Activated CD4-positive, alpha-beta T cell treated with anti-CD3 and anti-CD28 coated beads, Interleukin-2, Interleukin-6, amounts not matched to agents 100 ng/mL and 50 ng/mL, durations not matched to agents 16 hours and 8 hours (primary cell): ENCODE results near the gene PRDX3.

Experiments used
- DNase-seq: peaks from one replicate; pipeline ENCODE4 v3.0.0-alpha.2; 2020

The PRDX3 gene

GRCh38 chr10:119178372-119179119 is at the start of gene PRDX3:
PRDX3 (minus strand) TSS chr10:119178812; CDS start chr10:119178790, 22 bp downstream.
- peak; percentile 96 for DNase-seq

GRCh38 chr10:119227825-119228224 is 49.2 kb upstream of the PRDX3 start:
- DNase-seq: no peak

- DNase-seq: no peak
These were observed 46.6 kb upstream of the PRDX3 start for GRCh38 chr10:119225083-119225658.

- no peak for DNase-seq
These were observed 44.4 kb upstream of the PRDX3 start for GRCh38 chr10:119222966-119223386.

GRCh38 chr10:119222537-119222936 is 43.9 kb upstream of the PRDX3 start:
- DNase-seq: no peak

GRCh38 chr10:119221666-119222065 is 43.1 kb upstream of the PRDX3 start:
- no peak for DNase-seq

GRCh38 chr10:119221201-119221600 is 42.6 kb upstream of the PRDX3 start:
- DNase-seq: no peak

- DNase-seq: no peak
These were observed 41.3 kb upstream of the PRDX3 start for GRCh38 chr10:119219871-119220270.

GRCh38 chr10:119217991-119218490 is 39.4 kb upstream of the PRDX3 start:
- no peak for DNase-seq

- no peak for DNase-seq
These were observed 38.8 kb upstream of the PRDX3 start for GRCh38 chr10:119217401-119217800.

- no peak for DNase-seq
These were observed 37.5 kb upstream of the PRDX3 start for GRCh38 chr10:119216127-119216526.

GRCh38 chr10:119215371-119215770 is 36.8 kb upstream of the PRDX3 start:
- DNase-seq: no peak

GRCh38 chr10:119211625-119212441 is 33.2 kb upstream of the PRDX3 start:
- DNase-seq: peak; percentile 27

GRCh38 chr10:119211176-119211575 is 32.6 kb upstream of the PRDX3 start:
- no peak for DNase-seq

GRCh38 chr10:119210633-119211032 is 32.0 kb upstream of the PRDX3 start:
- no peak for DNase-seq

GRCh38 chr10:119209736-119210355 is 31.2 kb upstream of the PRDX3 start:
- no peak for DNase-seq

GRCh38 chr10:119209035-119209735 is 30.6 kb upstream of the PRDX3 start:
- peak; percentile 64 for DNase-seq

- peak; percentile 61 for DNase-seq
These were observed 29.9 kb upstream of the PRDX3 start for GRCh38 chr10:119208553-119208940.

- peak; percentile 46 for DNase-seq
These were observed 29.3 kb upstream of the PRDX3 start for GRCh38 chr10:119207713-119208552.

- DNase-seq: peak; percentile 98
These were observed 28.7 kb upstream of the PRDX3 start, which contains the start of gene GRK5 for GRCh38 chr10:119207366-119207666. GRK5 (plus strand) TSS chr10:119207571; CDS start chr10:119207918, 347 bp downstream.

- DNase-seq: peak; percentile 78
These were observed 28.2 kb upstream of the PRDX3 start for GRCh38 chr10:119206603-119207365.
